MCF 10A (cell line): Measurements from ENCODE around the gene ITGB5. TPM values are rescaled to one million over a fixed set of nuclear protein-coding genes. Genes with fewer than 3 reads are reported as not detected.

Experiments
- BruUV-seq: library from RNA; stranded (reverse); fragments of 400-500 nt; replicated peaks from 2 replicates; lab custom pipeline; 2021; lab: Mats Ljungman, UMichigan
- CTCF ChIA-PET: fragments of 300-600 bp; sonication (Branson Sonifier 250); formaldehyde crosslinking; extraction: SDS; loops from one replicate; lab custom pipeline; 2021; ENCODE audit warnings: antibody characterized with exemption, inconsistent platforms; lab: Yijun Ruan, JAX
- POLR2A ChIA-PET: fragments of 300-600, 350-650 bp; sonication (Branson Sonifier 250); formaldehyde crosslinking; extraction: SDS; loops from one replicate; lab custom pipeline; 2020; ENCODE audit warnings: antibody characterized with exemption, inconsistent platforms; lab: Yijun Ruan, JAX
- DNase-seq: peaks from one replicate; pipeline ENCODE4 v3.0.0-alpha.2; 2018; ENCODE audit not compliant: unreplicated experiment
- H3K27ac Mint-ChIP-seq: one replicate; pipeline ENCODE4 v1.8.0; 2022; ENCODE audit warnings: mild to moderate bottlenecking, low read depth, mixed read lengths; ENCODE audit not compliant: unreplicated experiment
- H3K27me3 Mint-ChIP-seq: one replicate; pipeline ENCODE4 v1.8.0; 2022; ENCODE audit warnings: mixed read lengths; ENCODE audit not compliant: insufficient read depth, unreplicated experiment
- H3K36me3 Mint-ChIP-seq: one replicate; pipeline ENCODE4 v1.8.0; 2022; ENCODE audit warnings: mild to moderate bottlenecking, moderate library complexity, mixed read lengths; ENCODE audit not compliant: insufficient read depth, unreplicated experiment
- H3K4me1 Mint-ChIP-seq: one replicate; pipeline ENCODE4 v1.8.0; 2022; ENCODE audit warnings: mixed read lengths; ENCODE audit not compliant: insufficient read depth, unreplicated experiment
- H3K4me3 Mint-ChIP-seq: one replicate; pipeline ENCODE4 v1.8.0; 2022; ENCODE audit warnings: mild to moderate bottlenecking, moderate library complexity, mixed read lengths; ENCODE audit not compliant: unreplicated experiment
- H3K9me3 Mint-ChIP-seq: one replicate; pipeline ENCODE4 v1.8.0; 2022; ENCODE audit warnings: mixed read lengths; ENCODE audit not compliant: unreplicated experiment
- CTCF ChIP-seq: fragments of 200-600 bp; IDR thresholded peaks from one replicate; pipeline ENCODE4 v1.8.0; 2022; ENCODE audit warnings: antibody characterized with exemption, mild to moderate bottlenecking; ENCODE audit not compliant: unreplicated experiment
- intact Hi-C: fragments of 100-400 bp; cut with micrococcal nuclease; formaldehyde crosslinking; loops from 2 replicates; pipeline ENCODE4 v1.14.1; 2022
- total RNA-seq: library from RNA; stranded (reverse); gene quantifications from 2 replicates; pipeline ENCODE4 v1.2.3, GENCODE V29; 2022

Gene ITGB5
- total RNA-seq, 1 experiment from 2014 or later: 101 TPM

GRCh38 chr3:124745756-124746155, 141.4 kb downstream of the ITGB5 start:
- H3K27ac Mint-ChIP-seq: no peak overlapping the region
- CTCF ChIA-PET: no interaction called here
- H3K4me1 Mint-ChIP-seq: peaks cover 8% of the 10 kb centered on the region
- H3K27me3 Mint-ChIP-seq: no peaks in the 10 kb centered on the region
- no peaks in the 10 kb centered on the region for H3K9me3 Mint-ChIP-seq
- no TSS peak for BruUV-seq
- POLR2A ChIA-PET: interaction anchor here (1.8 kb wide), 1 partner anchor 14 kb away, joined by 5 read pairs; no protein-coding TSS in a partner anchor
- intact Hi-C loops: no loop called here
- H3K4me3 Mint-ChIP-seq: no peak overlapping the region
- no peak for DNase-seq
- TF ChIP-seq CTCF: no peak
- peaks cover 65% of the 10 kb centered on the region for H3K36me3 Mint-ChIP-seq

- CTCF ChIA-PET: interaction anchor here (0.7 to 3.1 kb wide), 3 partner anchors 9 to 181 kb away, joined by 3 to 11 read pairs (median 9); no protein-coding TSS in a partner anchor
- peaks cover 87% of the 10 kb centered on the region for H3K36me3 Mint-ChIP-seq
- intact Hi-C loops: no loop called here
- POLR2A ChIA-PET: no interaction called here
- TF ChIP-seq CTCF: no peak
- peaks cover 21% of the 10 kb centered on the region for H3K4me1 Mint-ChIP-seq
- no peak overlapping the region for H3K4me3 Mint-ChIP-seq
- H3K27ac Mint-ChIP-seq: peak overlapping the region; percentile 24
- BruUV-seq: no TSS peak
- no peaks in the 10 kb centered on the region for H3K27me3 Mint-ChIP-seq
- DNase-seq: peak; percentile 83
- no peaks in the 10 kb centered on the region for H3K9me3 Mint-ChIP-seq
These were observed 146.1 kb downstream of the ITGB5 start for GRCh38 chr3:124741027-124741426.

GRCh38 chr3:124731760-124732159, 155.4 kb downstream of the ITGB5 start:
- intact Hi-C loops: no loop called here

GRCh38 chr3:124730941-124731297, 156.2 kb downstream of the ITGB5 start:
- intact Hi-C loops: no loop called here
- POLR2A ChIA-PET: interaction anchor here (0.7 to 1.2 kb wide), 7 partner anchors 9 to 1147 kb away, joined by 3 to 4 read pairs (median 4); no protein-coding TSS in a partner anchor
- peak overlapping the region; percentile 98 for H3K27ac Mint-ChIP-seq
- H3K36me3 Mint-ChIP-seq: peaks cover 18% of the 10 kb centered on the region
- peak overlapping the region; percentile 98 for H3K4me3 Mint-ChIP-seq
- H3K9me3 Mint-ChIP-seq: no peaks in the 10 kb centered on the region
- no peak for TF ChIP-seq CTCF
- CTCF ChIA-PET: interaction anchor here (0.5 to 2.2 kb wide), 5 partner anchors 9 to 166 kb away, joined by 3 to 9 read pairs (median 3); no protein-coding TSS in a partner anchor
- no peak for DNase-seq
- no TSS peak for BruUV-seq
- peaks cover 20% of the 10 kb centered on the region for H3K4me1 Mint-ChIP-seq
- peaks cover 17% of the 10 kb centered on the region for H3K27me3 Mint-ChIP-seq

More at GRCh38 chr3:124731760-124732159, 155.4 kb downstream of the ITGB5 start:
- H3K27ac Mint-ChIP-seq: no peak overlapping the region
- H3K9me3 Mint-ChIP-seq: no peaks in the 10 kb centered on the region
- peaks cover 20% of the 10 kb centered on the region for H3K4me1 Mint-ChIP-seq
- ChIA-PET CTCF (interaction anchor here (0.6 to 2.2 kb wide), 5 partner anchors 8 to 384 kb away, joined by 3 to 9 read pairs (median 5); no protein-coding TSS in a partner anchor), POLR2A (interaction anchor here (1.2 kb wide), 1 partner anchor 14 kb away, joined by 5 read pairs; no protein-coding TSS in a partner anchor)
- peak overlapping the region; percentile 98 for H3K4me3 Mint-ChIP-seq
- H3K27me3 Mint-ChIP-seq: peaks cover 9% of the 10 kb centered on the region
- TF ChIP-seq CTCF: no peak
- H3K36me3 Mint-ChIP-seq: peaks cover 20% of the 10 kb centered on the region
- BruUV-seq: no TSS peak
- no peak for DNase-seq
